SK-N-MC (cell line): ENCODE results near the gene SMG7.

Source experiments
- EZH2 ChIP-seq: fragments of 200-600 bp; sonication (generic); IDR thresholded peaks from one replicate; pipeline ENCODE4 v1.6.1; 2017; ENCODE audit warnings: antibody characterized with exemption
- FOXP2 ChIP-seq: optimal IDR thresholded peaks from 2 replicates; pipeline ENCODE3; 2011; ENCODE audit warnings: mild to moderate bottlenecking, moderate library complexity; ENCODE audit not compliant: insufficient read depth; ENCODE audit errors: extremely low read length, control extremely low read depth
- POLR2AphosphoS5 ChIP-seq: IDR thresholded peaks from 2 replicates; pipeline ENCODE4 v1.6.1; 2012; ENCODE audit warnings: mild to moderate bottlenecking, low read depth, low read length, borderline replicate concordance

- no peak for TF ChIP-seq EZH2
- TF ChIP-seq POLR2AphosphoS5, result no peak
- TF ChIP-seq FOXP2, result no peak
Observed at GRCh38 chr1:183595537-183595936, 123.2 kb downstream of the SMG7 start.
